Urothelium cell line (cell line): ENCODE data around the gene LSM14B.

Experiments used
- DNase-seq: peaks from one replicate; pipeline ENCODE4 v3.0.0; 2011; ENCODE audit warnings: low spot score, mixed read lengths
- FAIRE-seq: peaks from 2 replicates; lab custom pipeline; 2011; peaks lifted over from hg19 to GRCh38; lab: Jason Lieb, UNC

The LSM14B gene

DNA sequence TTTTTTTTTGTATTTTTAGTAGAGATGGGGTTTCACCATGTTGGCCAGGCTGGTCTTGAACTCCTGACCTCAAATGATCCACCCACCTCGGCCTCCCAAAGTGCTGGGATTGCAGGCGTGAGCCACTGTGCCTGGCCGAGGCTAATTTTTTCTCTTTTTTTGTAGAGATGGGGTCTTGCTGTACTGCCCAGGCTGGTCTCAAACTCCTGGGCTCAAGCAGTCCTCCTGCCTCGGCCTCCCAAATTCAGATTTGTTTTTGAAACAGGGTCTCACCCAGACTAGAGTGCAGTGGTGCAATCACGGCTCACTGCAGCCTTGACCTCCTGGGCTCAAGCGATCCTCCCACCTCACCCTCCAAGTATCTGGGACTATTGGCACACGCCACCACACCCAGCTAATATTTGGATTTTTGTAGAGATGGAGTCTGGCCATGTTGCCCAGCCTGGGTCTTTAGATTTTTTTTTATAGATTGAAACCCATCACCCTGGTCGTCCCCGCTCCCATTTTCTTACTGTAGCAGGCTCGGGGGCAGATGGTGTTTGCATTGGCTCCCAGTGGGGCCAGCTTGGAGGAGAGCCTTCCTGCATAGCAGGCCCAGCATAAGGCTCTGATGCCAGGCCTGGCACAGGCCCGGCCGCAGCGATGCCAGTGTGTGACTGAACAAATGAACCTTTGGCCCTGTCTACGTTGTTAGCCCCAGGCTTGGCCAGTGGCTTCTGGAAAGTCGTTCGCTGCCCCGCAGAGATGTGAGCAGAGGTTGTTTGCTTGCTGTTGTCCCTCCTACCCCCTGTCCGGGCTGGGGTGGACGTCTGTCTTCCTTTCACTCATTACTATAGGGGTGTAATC, 56.3 kb downstream of the LSM14B start:
- FAIRE-seq (no peak), DNase-seq (no peak)

DNA sequence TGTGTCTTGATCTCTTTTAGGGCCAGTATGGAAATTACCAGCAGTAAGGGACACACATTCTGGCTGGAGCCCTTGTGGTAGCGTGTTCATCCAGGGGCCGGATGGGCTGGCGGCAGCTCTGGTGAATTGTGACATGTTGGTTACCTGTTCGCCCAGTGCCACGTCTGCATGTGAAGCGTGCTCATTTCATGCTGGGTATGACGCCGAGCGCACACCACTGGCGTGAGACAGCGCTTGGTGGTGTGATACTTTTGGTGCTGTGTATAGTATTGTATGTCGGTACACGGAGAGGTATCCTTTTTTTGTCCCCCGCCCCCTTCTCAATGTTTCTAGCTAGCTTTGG, 56.9 kb downstream of the LSM14B start:
- FAIRE-seq, result no peak
- DNase-seq, result no peak

DNA sequence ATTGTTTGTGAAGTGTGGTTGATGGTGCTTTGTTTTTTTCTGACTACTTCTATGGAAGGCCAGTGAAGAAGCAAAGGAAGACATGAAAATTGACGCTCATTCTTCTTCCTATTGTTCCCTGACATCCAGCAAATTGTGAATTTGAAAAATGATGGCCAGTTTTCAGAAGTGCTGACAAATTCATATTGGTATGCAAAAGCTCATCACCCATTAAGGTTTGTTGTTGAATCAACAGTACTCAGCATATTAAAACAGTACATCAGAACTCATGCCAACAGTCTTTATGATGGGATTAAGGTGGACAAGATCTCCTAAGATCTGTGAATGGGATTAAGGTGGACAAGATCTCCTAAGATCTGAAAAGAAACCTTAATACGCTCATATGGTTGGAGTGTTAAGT, 59.5 kb downstream of the LSM14B start:
- FAIRE-seq, result no peak
- DNase-seq, result no peak

DNA sequence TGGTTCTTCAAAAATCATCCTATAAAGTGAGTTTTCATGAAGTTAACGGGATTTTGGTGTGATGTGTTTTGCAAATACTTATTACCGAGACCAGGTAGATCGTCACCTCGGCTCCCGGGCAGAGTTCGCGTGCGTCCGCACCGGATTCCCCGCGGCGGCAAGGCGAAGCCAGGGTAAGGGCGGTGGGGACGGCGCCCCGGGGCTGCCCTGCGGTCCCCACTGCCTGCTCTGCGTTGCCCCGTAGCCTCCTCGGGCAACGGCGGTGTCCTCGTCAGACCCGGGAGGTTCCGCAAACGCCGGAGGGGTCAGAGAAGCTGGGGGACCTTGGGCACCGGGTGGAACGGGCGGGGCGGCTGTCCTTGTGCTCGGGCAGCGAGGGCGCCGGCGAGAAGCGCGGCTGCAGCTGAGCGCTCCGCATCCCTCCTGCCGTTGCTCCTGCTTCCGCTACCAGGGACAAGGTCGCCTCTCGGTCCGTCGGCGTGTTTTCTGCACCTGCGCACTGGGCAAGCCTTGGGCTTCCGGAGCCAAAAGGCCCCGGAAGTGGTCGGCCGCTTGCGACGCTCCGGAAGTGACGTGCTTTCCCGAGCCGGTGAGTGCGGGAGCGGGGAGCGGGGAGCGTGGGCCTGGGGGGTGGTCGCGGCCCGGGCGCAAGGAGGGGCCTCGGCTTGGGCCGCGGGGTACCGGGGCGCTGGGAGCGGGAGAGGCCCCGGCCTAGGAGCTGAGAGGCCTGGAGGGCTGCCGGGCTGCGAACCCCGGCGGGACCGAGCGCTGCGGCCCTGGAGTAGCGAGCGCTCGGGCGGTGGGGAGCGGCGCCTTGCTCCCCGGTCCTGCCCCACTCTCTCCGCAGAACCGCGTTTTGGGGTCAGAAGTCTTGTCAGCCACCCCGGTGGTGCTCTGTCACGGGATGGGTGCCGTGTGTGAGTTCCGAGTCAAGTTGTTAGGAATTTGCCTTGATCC, 60.5 kb downstream of the LSM14B start, which contains the start of gene MTG2:
Gene MTG2 (plus strand): TSS at position 560 of the 957 bp plus-strand sequence. CDS start 10,393 bp downstream, outside the sequence.
- DNase-seq (peak; percentile 100), FAIRE-seq (peak; percentile 58)

DNA sequence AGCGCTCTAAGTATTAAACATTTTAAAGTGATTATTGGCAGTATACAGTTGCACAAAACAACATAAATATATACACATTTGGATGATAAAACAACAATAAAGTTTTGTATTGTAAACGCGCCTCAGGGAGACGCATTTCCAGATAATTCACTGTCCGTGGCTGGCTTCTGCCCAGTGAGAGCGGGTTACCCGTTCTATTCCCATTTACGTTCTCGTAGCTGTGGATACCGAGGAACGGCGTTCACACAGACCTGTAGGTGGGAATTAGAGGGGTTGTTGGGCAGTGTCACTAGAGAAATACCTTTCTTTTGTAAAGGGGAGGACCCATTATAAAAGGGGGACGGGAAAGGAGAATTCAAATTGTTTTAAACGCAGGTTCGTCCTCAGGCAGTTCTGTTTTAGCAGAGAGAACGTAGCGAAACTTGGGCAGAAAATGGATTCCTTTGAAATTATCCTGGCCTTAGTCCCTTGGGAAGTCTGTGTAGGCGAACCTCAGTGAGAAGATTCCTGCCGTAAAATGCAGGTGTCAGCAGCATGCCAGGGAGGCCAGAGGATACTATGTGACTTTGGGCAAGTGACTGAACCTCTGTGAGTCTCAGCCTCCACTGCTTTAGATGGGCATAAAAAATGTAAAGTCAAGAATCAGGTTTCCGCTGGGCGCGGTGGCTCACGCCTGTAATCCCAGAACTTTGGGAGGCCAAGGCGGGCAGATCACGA, 61.3 kb downstream of the LSM14B start:
- FAIRE-seq (no peak), DNase-seq (no peak)
